HL-60 (cell line): ENCODE measurements around the gene MLH1.

Experiments
- DNase-seq, 2 experiments: peaks; one replicate each; pipeline ENCODE4 v3.0.0-alpha.2; 2010 to 2020; ENCODE audit warnings: low read depth in 1 of 2, low spot score in 1 of 2
- H3K27ac ChIP-seq: fragments of 250-450 bp; sonication (Bioruptor Pico); replicated peaks from 2 replicates; pipeline ENCODE4 v1.5.1; 2020; ENCODE audit warnings: mild to moderate bottlenecking, moderate library complexity
- H3K27me3 ChIP-seq: fragments of 250-450 bp; sonication (Bioruptor Pico); 2 replicates; pipeline ENCODE4 v1.5.1; 2021; ENCODE audit warnings: mild to moderate bottlenecking, moderate library complexity; ENCODE audit not compliant: insufficient read depth, poor library complexity, severe bottlenecking
- H3K4me3 ChIP-seq: replicated peaks from 2 replicates; pipeline ENCODE4 v1.5.1; 2011; ENCODE audit warnings: mild to moderate bottlenecking, control low read depth, low read length; ENCODE audit not compliant: insufficient read depth
- CTCF ChIP-seq: IDR thresholded peaks from one replicate; pipeline ENCODE4 v1.5.1; 2011; ENCODE audit warnings: low read length, control low read depth, inconsistent platforms; ENCODE audit not compliant: insufficient read depth
- GABPA ChIP-seq: IDR thresholded peaks from 2 replicates; pipeline ENCODE4 v1.6.1; 2012; ENCODE audit warnings: low read depth
- POLR2AphosphoS5 ChIP-seq: IDR thresholded peaks from 2 replicates; pipeline ENCODE4 v1.6.1; 2012; ENCODE audit warnings: low read depth
- REST ChIP-seq: IDR thresholded peaks from 2 replicates; pipeline ENCODE4 v1.6.1; 2012; ENCODE audit warnings: low read depth; ENCODE audit not compliant: insufficient replicate concordance
- SPI1 ChIP-seq: IDR thresholded peaks from 2 replicates; pipeline ENCODE4 v1.6.1; 2012; ENCODE audit warnings: low read depth, mild to moderate bottlenecking, borderline replicate concordance

Gene MLH1

DNA sequence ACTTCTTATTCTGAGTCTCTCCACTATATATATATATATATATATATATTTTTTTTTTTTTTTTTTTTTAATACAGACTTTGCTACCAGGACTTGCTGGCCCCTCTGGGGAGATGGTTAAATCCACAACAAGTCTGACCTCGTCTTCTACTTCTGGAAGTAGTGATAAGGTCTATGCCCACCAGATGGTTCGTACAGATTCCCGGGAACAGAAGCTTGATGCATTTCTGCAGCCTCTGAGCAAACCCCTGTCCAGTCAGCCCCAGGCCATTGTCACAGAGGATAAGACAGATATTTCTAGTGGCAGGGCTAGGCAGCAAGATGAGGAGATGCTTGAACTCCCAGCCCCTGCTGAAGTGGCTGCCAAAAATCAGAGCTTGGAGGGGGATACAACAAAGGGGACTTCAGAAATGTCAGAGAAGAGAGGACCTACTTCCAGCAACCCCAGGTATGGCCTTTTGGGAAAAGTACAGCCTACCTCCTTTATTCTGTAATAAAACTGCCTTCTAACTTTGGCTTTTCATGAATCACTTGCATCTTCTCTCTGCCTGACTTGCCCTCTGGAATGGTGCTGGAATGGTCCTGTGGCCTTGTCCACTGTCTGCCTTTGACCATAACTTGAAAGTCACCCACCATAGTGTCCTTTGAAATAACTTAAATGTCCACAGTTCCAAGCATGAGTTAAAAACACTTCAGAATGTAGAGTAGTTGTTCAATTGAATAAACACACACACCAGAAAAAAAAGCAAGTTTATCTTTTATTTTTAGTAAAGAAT lies 32.4 kb downstream of the MLH1 start:
- no peak for DNase-seq
- Histone ChIP-seq H3K27me3 (no peaks in the 10 kb centered on the region), H3K4me3 (no peak overlapping the region), H3K27ac (no peak overlapping the region)
- TF ChIP-seq POLR2AphosphoS5, result no peak

DNA sequence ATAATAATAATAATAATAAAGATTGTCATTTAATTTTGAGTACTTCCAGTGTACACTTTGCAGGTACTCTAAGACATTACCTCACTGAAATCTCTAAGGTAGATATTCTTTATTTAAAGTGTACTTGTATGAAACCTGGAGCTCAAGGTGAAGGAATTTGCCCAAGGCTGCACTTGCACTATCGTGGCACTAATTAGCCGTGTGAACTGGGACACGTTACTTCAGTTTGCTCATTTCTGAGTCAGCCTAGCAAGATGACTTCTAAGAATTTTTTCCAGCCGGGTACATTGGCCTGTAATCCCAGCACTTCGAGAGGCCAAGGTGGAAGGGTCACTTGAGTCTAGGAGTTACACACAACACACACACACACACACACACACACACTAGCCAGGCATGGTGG lies 33.5 kb downstream of the MLH1 start:
- Histone ChIP-seq H3K27ac (no peak overlapping the region), H3K27me3 (no peaks in the 10 kb centered on the region), H3K4me3 (no peak overlapping the region)
- no peak for DNase-seq
- TF ChIP-seq GABPA (no peak), CTCF (no peak), REST (no peak), SPI1 (no peak), POLR2AphosphoS5 (no peak)

GRCh38 chr3:37028329-37028728 lies 35.0 kb downstream of the MLH1 start:
- no peak for DNase-seq
- no peaks in the 10 kb centered on the region for H3K27me3 ChIP-seq
- H3K4me3 ChIP-seq, result no peak overlapping the region
- H3K27ac ChIP-seq, result no peak overlapping the region
- TF ChIP-seq SPI1 (no peak), CTCF (no peak), POLR2AphosphoS5 (no peak), REST (no peak), GABPA (no peak)

DNA sequence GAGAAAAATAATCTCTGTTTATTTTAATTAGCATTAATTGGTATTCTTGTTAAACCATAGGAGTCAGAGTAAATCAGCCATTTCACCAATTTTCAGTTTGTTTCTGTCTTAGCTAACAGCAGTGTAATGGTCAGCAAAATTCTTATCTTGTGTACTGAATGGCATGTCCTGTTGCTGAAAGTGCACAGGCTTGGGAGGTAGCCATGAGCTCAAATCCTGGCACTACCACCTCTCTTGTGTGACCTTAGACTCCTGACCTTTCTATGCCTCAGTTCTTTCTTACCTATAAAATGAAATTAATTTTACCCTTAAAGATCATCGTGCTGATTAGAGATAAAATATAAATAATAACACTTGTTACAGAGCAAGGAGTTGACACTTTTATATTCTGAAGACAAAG lies 35.8 kb downstream of the MLH1 start:
- Histone ChIP-seq H3K27ac (no peak overlapping the region), H3K27me3 (no peaks in the 10 kb centered on the region), H3K4me3 (no peak overlapping the region)
- TF ChIP-seq POLR2AphosphoS5 (no peak), CTCF (no peak), REST (no peak), GABPA (no peak), SPI1 (no peak)
- no peak for DNase-seq
